Measurements from ENCODE around the gene MRPS15. TPM values are rescaled to one million over a fixed set of nuclear protein-coding genes. Genes with fewer than 3 reads are reported as not detected.

MRPS15 gene
- total RNA-seq, 1 experiment from 2014 or later, result 113 TPM

DNA sequence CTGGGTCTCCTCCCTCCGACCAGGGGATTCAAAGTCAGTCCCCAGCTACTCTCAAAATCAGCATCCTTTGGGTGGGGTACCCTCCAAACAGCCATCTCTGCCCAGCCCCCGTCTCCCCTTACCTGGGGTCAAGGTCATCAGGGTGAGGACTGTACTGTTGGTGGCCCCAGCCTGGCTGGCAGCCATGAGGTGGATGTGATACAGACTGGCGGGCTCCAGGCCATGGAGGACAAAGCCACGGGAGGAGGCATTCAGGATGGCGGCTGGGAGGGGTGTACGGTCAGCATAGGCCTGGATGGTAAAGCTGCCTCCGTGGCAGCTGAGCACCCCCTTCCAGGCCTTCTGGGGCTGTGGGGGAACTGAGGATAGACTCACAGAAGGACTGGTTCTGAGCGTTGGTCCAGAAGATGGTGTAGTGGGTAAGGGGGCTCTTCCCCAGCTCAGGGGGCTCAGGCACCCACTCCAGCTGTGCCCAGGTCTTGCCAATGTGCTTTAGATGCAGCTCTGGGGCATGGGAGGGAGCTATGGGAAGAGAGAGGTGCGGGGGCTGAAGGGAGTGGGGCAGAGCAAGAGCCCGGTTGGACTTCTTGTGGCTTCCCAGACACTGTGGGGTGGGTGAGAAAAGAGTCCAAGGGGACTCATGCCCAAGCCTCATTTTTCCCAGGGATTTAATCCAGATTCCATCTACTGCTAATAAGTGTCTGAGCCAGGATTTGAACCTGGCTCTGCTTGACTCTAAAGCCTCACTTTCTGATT is 3.7 kb upstream of the MRPS15 start:
- in situ Hi-C loops (cut with HindIII; ENCODE audit: low pct_unique_long_range_greater_than_20kb, low sequenced_read_pairs) (no loop called here), intact Hi-C loops (cut with micrococcal nuclease; ENCODE audit: unreplicated experiment) (no loop called here)
- Histone ChIP-seq H3K36me3 (ENCODE audit: control insufficient read depth, insufficient read depth, low read length) (peaks cover 2% of the 10 kb centered on the region; the same call in 1 of the 2 replicates), H3K9me3 (ENCODE audit: control insufficient read depth, insufficient read depth, low read depth, low read length) (no peaks in the 10 kb centered on the region), H3K4me1 (ENCODE audit: control insufficient read depth, insufficient read depth, low read length) (peaks cover 8% of the 10 kb centered on the region), H3K27me3 (ENCODE audit: control insufficient read depth, insufficient read depth, low read length) (no peaks in the 10 kb centered on the region), H3K4me3 (ENCODE audit: low read depth in 2 of 2, low read length in 2 of 2) (no peak overlapping the region), H3K27ac (ENCODE audit: low read length) (no peak overlapping the region)
- ChIA-PET POLR2A (no interaction called here), CTCF (no interaction called here)
- DNase-seq (ENCODE audit: low read depth, low spot score) (no peak), ATAC-seq (no peak)
- no TSS peak for BruUV-seq (replicated peaks)
- TF ChIP-seq SIN3A (IDR thresholded peaks at IDR 0.05; ENCODE audit: borderline replicate concordance, insufficient read depth, low read depth, low read length) (no peak), TCF7L2 (IDR thresholded peaks at IDR 0.05; ENCODE audit: low read depth, low read length) (no peak), POLR2AphosphoS5 (IDR thresholded peaks at IDR 0.05; ENCODE audit: low read depth, low read length) (no peak)
- TF ChIP-seq, protein P1, sequence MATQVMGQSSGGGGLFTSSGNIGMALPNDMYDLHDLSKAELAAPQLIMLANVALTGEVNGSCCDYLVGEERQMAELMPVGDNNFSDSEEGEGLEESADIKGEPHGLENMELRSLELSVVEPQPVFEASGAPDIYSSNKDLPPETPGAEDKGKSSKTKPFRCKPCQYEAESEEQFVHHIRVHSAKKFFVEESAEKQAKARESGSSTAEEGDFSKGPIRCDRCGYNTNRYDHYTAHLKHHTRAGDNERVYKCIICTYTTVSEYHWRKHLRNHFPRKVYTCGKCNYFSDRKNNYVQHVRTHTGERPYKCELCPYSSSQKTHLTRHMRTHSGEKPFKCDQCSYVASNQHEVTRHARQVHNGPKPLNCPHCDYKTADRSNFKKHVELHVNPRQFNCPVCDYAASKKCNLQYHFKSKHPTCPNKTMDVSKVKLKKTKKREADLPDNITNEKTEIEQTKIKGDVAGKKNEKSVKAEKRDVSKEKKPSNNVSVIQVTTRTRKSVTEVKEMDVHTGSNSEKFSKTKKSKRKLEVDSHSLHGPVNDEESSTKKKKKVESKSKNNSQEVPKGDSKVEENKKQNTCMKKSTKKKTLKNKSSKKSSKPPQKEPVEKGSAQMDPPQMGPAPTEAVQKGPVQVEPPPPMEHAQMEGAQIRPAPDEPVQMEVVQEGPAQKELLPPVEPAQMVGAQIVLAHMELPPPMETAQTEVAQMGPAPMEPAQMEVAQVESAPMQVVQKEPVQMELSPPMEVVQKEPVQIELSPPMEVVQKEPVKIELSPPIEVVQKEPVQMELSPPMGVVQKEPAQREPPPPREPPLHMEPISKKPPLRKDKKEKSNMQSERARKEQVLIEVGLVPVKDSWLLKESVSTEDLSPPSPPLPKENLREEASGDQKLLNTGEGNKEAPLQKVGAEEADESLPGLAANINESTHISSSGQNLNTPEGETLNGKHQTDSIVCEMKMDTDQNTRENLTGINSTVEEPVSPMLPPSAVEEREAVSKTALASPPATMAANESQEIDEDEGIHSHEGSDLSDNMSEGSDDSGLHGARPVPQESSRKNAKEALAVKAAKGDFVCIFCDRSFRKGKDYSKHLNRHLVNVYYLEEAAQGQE (IDR thresholded peaks at IDR 0.05; ENCODE audit: insufficient read depth in 1 of 2, low read depth in 2 of 2, low read length in 1 of 2), result no peak
- TF ChIP-seq, protein P2, sequence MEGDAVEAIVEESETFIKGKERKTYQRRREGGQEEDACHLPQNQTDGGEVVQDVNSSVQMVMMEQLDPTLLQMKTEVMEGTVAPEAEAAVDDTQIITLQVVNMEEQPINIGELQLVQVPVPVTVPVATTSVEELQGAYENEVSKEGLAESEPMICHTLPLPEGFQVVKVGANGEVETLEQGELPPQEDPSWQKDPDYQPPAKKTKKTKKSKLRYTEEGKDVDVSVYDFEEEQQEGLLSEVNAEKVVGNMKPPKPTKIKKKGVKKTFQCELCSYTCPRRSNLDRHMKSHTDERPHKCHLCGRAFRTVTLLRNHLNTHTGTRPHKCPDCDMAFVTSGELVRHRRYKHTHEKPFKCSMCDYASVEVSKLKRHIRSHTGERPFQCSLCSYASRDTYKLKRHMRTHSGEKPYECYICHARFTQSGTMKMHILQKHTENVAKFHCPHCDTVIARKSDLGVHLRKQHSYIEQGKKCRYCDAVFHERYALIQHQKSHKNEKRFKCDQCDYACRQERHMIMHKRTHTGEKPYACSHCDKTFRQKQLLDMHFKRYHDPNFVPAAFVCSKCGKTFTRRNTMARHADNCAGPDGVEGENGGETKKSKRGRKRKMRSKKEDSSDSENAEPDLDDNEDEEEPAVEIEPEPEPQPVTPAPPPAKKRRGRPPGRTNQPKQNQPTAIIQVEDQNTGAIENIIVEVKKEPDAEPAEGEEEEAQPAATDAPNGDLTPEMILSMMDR (IDR thresholded peaks at IDR 0.05), result no peak

DNA sequence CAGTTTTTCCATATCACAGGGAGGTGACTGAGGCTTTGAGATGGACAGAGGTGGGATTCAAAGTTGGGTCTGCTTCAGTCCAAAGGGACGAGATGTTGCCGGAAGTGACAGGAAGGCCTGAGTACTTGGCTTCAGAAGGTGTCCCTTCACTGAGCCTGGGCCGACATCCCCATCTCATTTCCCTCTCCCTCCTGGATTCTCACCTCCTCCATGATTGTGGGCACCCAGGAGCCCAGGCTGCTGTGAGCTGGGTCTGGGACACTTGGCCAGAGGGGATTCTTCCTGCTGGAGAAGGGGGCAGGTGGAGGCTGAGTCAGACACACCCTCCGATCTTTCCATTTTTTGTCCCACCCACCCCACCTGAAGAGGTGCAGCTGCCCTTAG is 2.8 kb upstream of the MRPS15 start:
- ChIA-PET CTCF (no interaction called here), POLR2A (no interaction called here)
- H3K9me3 ChIP-seq (ENCODE audit: control insufficient read depth, insufficient read depth, low read depth, low read length), result no peaks in the 10 kb centered on the region
- no peak for DNase-seq (ENCODE audit: low read depth, low spot score)
- no peak overlapping the region for H3K27ac ChIP-seq (ENCODE audit: low read length)
- no peaks in the 10 kb centered on the region for H3K27me3 ChIP-seq (ENCODE audit: control insufficient read depth, insufficient read depth, low read length)
- no peak overlapping the region for H3K4me3 ChIP-seq (ENCODE audit: low read depth in 2 of 2, low read length in 2 of 2)
- no peak for ATAC-seq
- TF ChIP-seq SIN3A (IDR thresholded peaks at IDR 0.05; ENCODE audit: borderline replicate concordance, insufficient read depth, low read depth, low read length), result no peak
- TF ChIP-seq, protein P2 (IDR thresholded peaks at IDR 0.05), result no peak
- TF ChIP-seq TCF7L2 (IDR thresholded peaks at IDR 0.05; ENCODE audit: low read depth, low read length), result no peak
- TF ChIP-seq, protein P1 (IDR thresholded peaks at IDR 0.05; ENCODE audit: insufficient read depth in 1 of 2, low read depth in 2 of 2, low read length in 1 of 2), result no peak
- TF ChIP-seq POLR2AphosphoS5 (IDR thresholded peaks at IDR 0.05; ENCODE audit: low read depth, low read length), result no peak
- no TSS peak for BruUV-seq (replicated peaks)
- peaks cover 8% of the 10 kb centered on the region for H3K4me1 ChIP-seq (ENCODE audit: control insufficient read depth, insufficient read depth, low read length)
- intact Hi-C loops (cut with micrococcal nuclease; ENCODE audit: unreplicated experiment), result no loop called here
- peaks cover 3% of the 10 kb centered on the region for H3K36me3 ChIP-seq (ENCODE audit: control insufficient read depth, insufficient read depth, low read length)
- in situ Hi-C loops (cut with HindIII; ENCODE audit: low pct_unique_long_range_greater_than_20kb, low sequenced_read_pairs), result no loop called here
